H9 (cell line): ENCODE results near the gene DHRSX. TPM values are rescaled to one million over a fixed set of nuclear protein-coding genes. Genes with fewer than 3 reads are reported as not detected.

Experiments
- DNase-seq: peaks from one replicate; pipeline ENCODE4 v3.0.0-alpha.2; 2017
- H2AFZ ChIP-seq: one replicate; pipeline ENCODE4 v1.6.1; 2013; ENCODE audit warnings: mild to moderate bottlenecking, low read length, control low read depth, moderate library complexity
- H2AK5ac ChIP-seq: 2 replicates; pipeline ENCODE4 v1.6.1; 2013; ENCODE audit warnings: low read length, control low read depth, mixed read lengths; ENCODE audit not compliant: insufficient read length
- H2BK120ac ChIP-seq: one replicate; pipeline ENCODE4 v1.6.1; 2013; ENCODE audit warnings: low read depth, mild to moderate bottlenecking, low read length, control low read depth, inconsistent platforms; ENCODE audit not compliant: poor library complexity, severe bottlenecking
- H2BK12ac ChIP-seq: 2 replicates; pipeline ENCODE4 v1.6.1; 2013; ENCODE audit warnings: low read length, control low read depth, mixed read lengths, low read depth; ENCODE audit not compliant: insufficient read length
- H2BK15ac ChIP-seq: 2 replicates; pipeline ENCODE4 v1.6.1; 2013; ENCODE audit warnings: low read depth, low read length, control low read depth
- H2BK20ac ChIP-seq: one replicate; pipeline ENCODE4 v1.6.1; 2013; ENCODE audit warnings: low read depth, mild to moderate bottlenecking, low read length, control low read depth, inconsistent platforms; ENCODE audit not compliant: poor library complexity, severe bottlenecking
- H2BK5ac ChIP-seq: 2 replicates; pipeline ENCODE4 v1.6.1; 2013; ENCODE audit warnings: low read length, control low read depth, mixed read lengths; ENCODE audit not compliant: insufficient read length
- H3K14ac ChIP-seq: 2 replicates; pipeline ENCODE4 v1.6.1; 2013; ENCODE audit warnings: low read length, control low read depth; ENCODE audit not compliant: insufficient read depth
- H3K18ac ChIP-seq: 2 replicates; pipeline ENCODE4 v1.6.1; 2013; ENCODE audit warnings: low read depth, mild to moderate bottlenecking, mixed read lengths, low read length, control low read depth; ENCODE audit not compliant: insufficient read length
- H3K23ac ChIP-seq: 2 replicates; pipeline ENCODE4 v1.6.1; 2013; ENCODE audit warnings: low read length, control low read depth, mixed read lengths, low read depth; ENCODE audit not compliant: insufficient read length
- H3K23me2 ChIP-seq: 2 replicates; pipeline ENCODE4 v1.6.1; 2013; ENCODE audit warnings: low read depth, mild to moderate bottlenecking, mixed read lengths, low read length, control low read depth; ENCODE audit not compliant: insufficient read length, poor library complexity, severe bottlenecking
- H3K27ac ChIP-seq: 2 replicates; pipeline ENCODE4 v1.5.1; 2013; ENCODE audit warnings: low read length, control low read depth, mixed read lengths, low read depth; ENCODE audit not compliant: insufficient read length
- H3K27me3 ChIP-seq: 2 replicates; pipeline ENCODE4 v1.6.1; 2013; ENCODE audit warnings: low read length, control low read depth, inconsistent platforms; ENCODE audit not compliant: insufficient read depth
- H3K4ac ChIP-seq: 2 replicates; pipeline ENCODE4 v1.6.1; 2013; ENCODE audit warnings: low read depth, mild to moderate bottlenecking, control low read depth, inconsistent platforms, low read length, moderate library complexity
- H3K4me1 ChIP-seq: 2 replicates; pipeline ENCODE4 v1.6.1; 2013; ENCODE audit warnings: low read length, control low read depth, inconsistent platforms; ENCODE audit not compliant: insufficient read depth
- H3K4me2 ChIP-seq: 2 replicates; pipeline ENCODE4 v1.6.1; 2013; ENCODE audit warnings: low read length, control low read depth, mixed read lengths; ENCODE audit not compliant: insufficient read length, insufficient read depth
- H3K56ac ChIP-seq: 2 replicates; pipeline ENCODE4 v1.6.1; 2013; ENCODE audit warnings: low read depth, mild to moderate bottlenecking, mixed read lengths, low read length, control low read depth; ENCODE audit not compliant: insufficient read length
- H3K79me1 ChIP-seq: 2 replicates; pipeline ENCODE4 v1.6.1; 2013; ENCODE audit warnings: low read depth, mild to moderate bottlenecking, moderate library complexity, low read length, control low read depth, inconsistent platforms; ENCODE audit not compliant: insufficient read depth, poor library complexity, severe bottlenecking
- H3K79me2 ChIP-seq: 2 replicates; pipeline ENCODE4 v1.6.1; 2013; ENCODE audit warnings: low read length, control low read depth, inconsistent platforms; ENCODE audit not compliant: insufficient read depth
- H3K9ac ChIP-seq: 2 replicates; pipeline ENCODE4 v1.6.1; 2013; ENCODE audit warnings: low read length, control low read depth, mixed read lengths; ENCODE audit not compliant: insufficient read length; ENCODE audit errors: extremely low read depth
- H3K9me3 ChIP-seq: one replicate; pipeline ENCODE4 v1.6.1; 2013; ENCODE audit warnings: low read depth, low read length, inconsistent platforms; ENCODE audit not compliant: control insufficient read depth
- H3T11ph ChIP-seq: one replicate; pipeline ENCODE4 v1.6.1; 2013; ENCODE audit warnings: mild to moderate bottlenecking, low read length, control low read depth, inconsistent platforms
- H4K20me1 ChIP-seq: one replicate; pipeline ENCODE4 v1.6.1; 2013; ENCODE audit not compliant: control insufficient read depth, insufficient read length, insufficient read depth
- H4K5ac ChIP-seq: 2 replicates; pipeline ENCODE4 v1.6.1; 2013; ENCODE audit warnings: low read depth, mild to moderate bottlenecking, mixed read lengths, low read length, control low read depth; ENCODE audit not compliant: insufficient read length
- H4K8ac ChIP-seq: replicated peaks from 2 replicates; pipeline ENCODE4 v1.6.1; 2013; ENCODE audit warnings: low read length, control low read depth, mixed read lengths, low read depth; ENCODE audit not compliant: insufficient read length
- H4K91ac ChIP-seq: 2 replicates; pipeline ENCODE4 v1.6.1; 2013; ENCODE audit warnings: low read depth, mild to moderate bottlenecking, moderate library complexity, mixed read lengths, low read length, control low read depth; ENCODE audit not compliant: insufficient read length
- H3K27ac Mint-ChIP-seq, 3 experiments: 2 replicates in 2 of 3; 3 replicates in 1 of 3; pipeline ENCODE4 v1.8.0; 2020 to 2021; ENCODE audit warnings: mixed read lengths in 3 of 3, mild to moderate bottlenecking in 1 of 3, moderate library complexity in 1 of 3
- H3K27me3 Mint-ChIP-seq: 2 replicates; pipeline ENCODE4 v1.8.0; 2021; ENCODE audit warnings: low read depth, mild to moderate bottlenecking, moderate library complexity, mixed read lengths
- H3K36me3 Mint-ChIP-seq, 3 experiments: 2 replicates in 2 of 3; 3 replicates in 1 of 3; pipeline ENCODE4 v1.8.0; 2020 to 2021; ENCODE audit warnings: low read depth in 3 of 3, mixed read lengths in 3 of 3; ENCODE audit not compliant: insufficient read depth in 1 of 3
- H3K4me1 Mint-ChIP-seq, 2 experiments: 2 replicates each; pipeline ENCODE4 v1.8.0; 2020; ENCODE audit warnings: mixed read lengths in 2 of 2
- H3K4me3 Mint-ChIP-seq, 2 experiments: 2 replicates in 1 of 2; 3 replicates in 1 of 2; pipeline ENCODE4 v1.8.0; 2020 to 2021; ENCODE audit warnings: mild to moderate bottlenecking in 2 of 2, mixed read lengths in 2 of 2, moderate library complexity in 1 of 2
- H3K9me3 Mint-ChIP-seq, 2 experiments: 2 replicates in 1 of 2; 3 replicates in 1 of 2; pipeline ENCODE4 v1.8.0; 2020; ENCODE audit warnings: mild to moderate bottlenecking in 2 of 2, mixed read lengths in 2 of 2, moderate library complexity in 1 of 2
- CTCF ChIP-seq: fragments of 200-600 bp; sonication (generic); conservative IDR thresholded peaks from 3 replicates; pipeline ENCODE4 v1.8.0; 2021; ENCODE audit warnings: antibody characterized with exemption, mild to moderate bottlenecking
- WGBS: extraction: QIAGEN DNeasy Blood & Tissue Kit; methylation state at CpG from one replicate; pipeline ENCODE4 v1.1.7; 2013; ENCODE audit warnings: missing lambda C conversion rate, low lambda C conversion rate, mixed read lengths; ENCODE audit not compliant: insufficient read length; ENCODE audit errors: extremely low coverage; 5-methylcytosine and 5-hydroxymethylcytosine counted together
- total RNA-seq: library from RNA; stranded (reverse); gene quantifications from 2 replicates; pipeline ENCODE4 v1.2.1, GENCODE V29; 2021

DHRSX gene
- total RNA-seq, 1 experiment from 2014 or later = 44.0 TPM

- Histone ChIP-seq H3K23ac (no peak overlapping the region), H2BK120ac (no peak overlapping the region), H3K79me1 (no peaks in the 10 kb centered on the region), H2BK5ac (no peak overlapping the region), H3K14ac (no peak overlapping the region), H3K56ac (no peak overlapping the region), H2BK15ac (no peak overlapping the region), H3K23me2 (no peaks in the 10 kb centered on the region), H3K27ac (no peak overlapping the region), H3K27me3 (no peaks in the 10 kb centered on the region), H2AK5ac (no peak overlapping the region), H3K4ac (no peak overlapping the region), H3K4me1 (peaks cover 2% of the 10 kb centered on the region; the same call in 1 of the 2 replicates), H4K91ac (no peak overlapping the region), H2AFZ (no peak overlapping the region), H3K4me2 (no peak overlapping the region), H3K9me3 (no peaks in the 10 kb centered on the region), H2BK12ac (no peak overlapping the region), H4K20me1 (no peaks in the 10 kb centered on the region), H2BK20ac (no peak overlapping the region), H3K79me2 (no peaks in the 10 kb centered on the region), H4K5ac (no peak overlapping the region), H3T11ph (no peak overlapping the region), H4K8ac (no peak overlapping the region), H3K9ac (no peak overlapping the region), H3K18ac (no peak overlapping the region)
- H3K9me3 Mint-ChIP-seq = peaks cover 11 to 13% of the 10 kb centered on the region in 2 experiments; a peak in 4 of 5 replicates
- DNase-seq = peak; percentile 54
- H3K4me3 Mint-ChIP-seq = no peak overlapping the region
- TF ChIP-seq CTCF = peak; percentile 42; the same call in 2 of the 3 replicates
- peaks cover 26% of the 10 kb centered on the region in 2 experiments for H3K4me1 Mint-ChIP-seq
- peaks cover 39 to 78% (median 66%) of the 10 kb centered on the region in 3 experiments for H3K36me3 Mint-ChIP-seq
- H3K27me3 Mint-ChIP-seq = peaks cover 2% of the 10 kb centered on the region; the same call in 1 of the 2 replicates
- WGBS = no CpG with 5 or more reads among the region's 13 CpGs
- H3K27ac Mint-ChIP-seq = peak overlapping the region in 2 of 3 experiments; percentile 81 to 85; a peak in 3 of 7 replicates
Measured at GRCh38 chrX:2425286-2426071, 75.3 kb downstream of the DHRSX start.
